Coronary artery (tissue), 2 donors: ENCODE data around the gene ABHD12.
"Not testable (repeated sequence)": the region's sequence is repeated elsewhere in the genome, so short reads cannot be mapped to it uniquely, and the experiment has no call there.

Experiments used
- DNase-seq: peaks from one replicate; pipeline ENCODE4 v3.0.0-alpha.2; 2017; ENCODE audit warnings: low spot score
- H3K27ac ChIP-seq, 2 donors: fragments of 200-600 bp; sonication (generic); one replicate each; pipeline ENCODE4 v1.5.1; 2016 to 2019
- H3K4me3 ChIP-seq: fragments of 200-600 bp; sonication (generic); 2 replicates; pipeline ENCODE4 v1.5.1; 2016; ENCODE audit warnings: mild to moderate bottlenecking, moderate library complexity
- CTCF ChIP-seq: fragments of 200-600 bp; sonication (generic); IDR thresholded peaks from one replicate; pipeline ENCODE4 v1.5.1; 2019; ENCODE audit warnings: antibody characterized with exemption

Gene ABHD12

GRCh38 chr20:25408890-25409289 lies 18.3 kb upstream of the ABHD12 start:
- no peak for DNase-seq
- Histone ChIP-seq H3K4me3 (no peak overlapping the region), H3K27ac (no peak overlapping the region)
- no peak for TF ChIP-seq CTCF

DNA sequence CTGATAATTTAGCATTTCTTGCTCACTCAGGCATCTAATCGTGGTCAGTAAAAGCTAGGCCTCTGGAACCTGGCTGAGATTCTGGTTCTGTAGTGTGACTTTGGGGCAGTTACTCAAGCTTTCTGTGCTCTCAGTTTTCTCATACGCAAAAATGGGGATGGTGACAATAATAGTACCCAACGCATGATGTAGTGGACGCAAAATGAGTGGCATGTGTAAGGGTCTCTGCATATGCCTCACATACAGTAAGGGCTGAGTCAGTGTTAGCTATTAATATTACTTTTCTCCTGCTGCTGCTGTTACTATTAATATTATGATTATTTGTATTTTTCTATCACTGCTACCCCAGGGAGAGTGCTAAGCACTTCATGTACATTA lies 17.5 kb upstream of the ABHD12 start:
- no peak for TF ChIP-seq CTCF
- no peak for DNase-seq
- Histone ChIP-seq H3K4me3 (peak overlapping the region; percentile 78), H3K27ac (no peak overlapping the region)

- Histone ChIP-seq H3K27ac (peak within 1 kb of the TSS in 1 of 2 donors; percentile 36), H3K4me3 (peak within 1 kb of the TSS; percentile 78)
- DNase-seq = peak; percentile 80
- no peak for TF ChIP-seq CTCF
These were observed 16.9 kb upstream of the ABHD12 start, which contains the start of gene GINS1 for GRCh38 chr20:25407311-25408169. GINS1 (plus strand) TSS chr20:25407673; CDS start chr20:25407821, 148 bp downstream.

DNA sequence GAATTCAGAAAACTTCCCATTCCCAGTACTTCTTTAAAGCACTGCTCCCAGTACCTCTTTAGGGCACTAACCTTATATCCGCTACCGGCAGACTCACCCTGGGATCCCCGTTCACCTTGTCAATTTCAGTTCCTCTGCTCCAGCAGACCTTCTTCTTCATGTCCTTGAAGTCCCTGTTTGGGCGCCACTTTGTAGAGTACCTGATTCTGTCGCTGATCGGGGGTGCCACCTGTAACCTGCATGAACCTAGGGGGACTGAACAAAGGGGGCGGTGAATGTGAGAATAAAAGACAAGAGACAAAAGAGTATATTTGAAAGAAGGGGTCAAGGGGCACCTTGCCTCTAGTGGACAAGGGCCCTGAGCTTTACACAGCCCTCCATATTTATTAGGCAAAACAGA lies 11.9 kb upstream of the ABHD12 start:
- Histone ChIP-seq H3K27ac (no peak overlapping the region), H3K4me3 (no peak overlapping the region)
- DNase-seq = no peak
- TF ChIP-seq CTCF = no peak

DNA sequence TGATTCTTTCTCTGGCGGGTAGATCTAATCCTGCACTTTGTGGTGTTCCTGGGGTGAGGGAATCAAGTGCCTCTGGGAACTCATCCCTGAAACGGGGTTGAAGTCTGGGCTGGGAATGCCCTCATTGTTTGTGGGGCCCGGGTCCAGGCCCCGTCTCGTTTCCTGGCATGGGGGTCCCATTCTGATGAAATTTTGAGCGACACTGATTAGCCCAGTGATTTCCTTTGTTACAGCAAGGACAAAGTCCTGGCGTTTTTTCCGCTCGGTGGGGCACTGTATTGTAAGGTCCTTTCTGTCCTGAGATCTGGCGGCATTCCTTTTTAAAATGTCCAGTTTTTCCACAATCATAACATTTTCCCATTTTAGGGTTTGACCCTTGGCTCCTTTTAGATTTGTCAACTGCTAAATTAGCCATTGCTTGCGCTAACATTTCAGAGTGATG lies 9.7 kb upstream of the ABHD12 start:
- not testable (repeated sequence) for H3K4me3 ChIP-seq, DNase-seq, H3K27ac ChIP-seq

DNA sequence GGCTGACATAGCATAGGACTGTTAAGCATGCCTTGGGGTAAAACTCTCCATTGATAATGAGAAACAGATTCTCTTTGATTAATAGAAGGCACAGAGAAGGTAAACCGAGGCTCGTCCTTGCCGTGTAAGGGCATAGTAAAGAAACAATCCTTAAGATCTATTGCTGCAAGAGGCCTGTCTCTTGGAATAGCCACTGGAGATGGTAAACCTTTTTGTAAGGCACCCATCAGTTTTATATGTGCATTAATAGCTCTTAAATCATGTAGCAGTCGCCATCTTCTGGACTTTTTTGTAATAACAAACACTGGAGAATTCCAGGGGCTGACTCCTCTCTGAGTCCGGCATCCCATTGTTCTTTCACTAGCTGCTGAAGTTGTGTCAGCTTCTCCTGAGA lies 8.4 kb upstream of the ABHD12 start:
- peak; percentile 40 for TF ChIP-seq CTCF
- DNase-seq = no peak
- no peak overlapping the region for H3K27ac ChIP-seq
- H3K4me3 ChIP-seq = no peak overlapping the region

DNA sequence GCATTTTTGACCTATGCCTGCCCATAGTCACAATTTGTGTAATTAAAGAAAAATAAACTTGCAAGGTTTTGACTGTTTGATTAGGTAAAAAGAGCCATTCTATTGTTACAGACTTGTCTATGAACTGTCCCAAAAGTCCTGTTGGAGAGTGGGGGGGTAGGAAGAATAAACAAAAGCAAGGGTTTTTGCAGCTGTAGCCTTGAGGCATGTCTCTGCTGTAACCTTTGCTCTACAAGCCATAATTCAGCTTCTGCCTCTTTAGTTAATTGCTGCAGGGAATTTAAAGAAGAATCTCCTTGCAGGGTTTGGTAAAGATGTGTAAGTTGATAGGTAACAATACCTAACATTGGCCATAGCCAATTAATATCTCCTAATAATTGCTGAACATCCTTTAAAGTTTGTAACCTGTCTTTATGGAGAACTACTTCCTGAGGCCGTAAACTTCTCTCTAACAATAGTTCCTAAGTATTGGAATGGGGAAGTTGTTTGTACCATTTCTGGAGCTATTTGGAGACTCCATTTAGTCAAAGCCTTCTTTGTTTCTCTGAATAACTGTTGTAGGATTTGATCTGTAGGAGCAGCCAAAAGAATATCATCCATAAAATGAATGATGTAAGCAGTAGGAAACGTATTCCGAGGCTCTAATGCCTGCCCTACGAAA lies 7.9 kb upstream of the ABHD12 start:
- DNase-seq = no peak
- no peak for TF ChIP-seq CTCF
- H3K27ac ChIP-seq = no peak overlapping the region
- no peak overlapping the region for H3K4me3 ChIP-seq
